ENCODE measurements around the gene ARSA.

DNA sequence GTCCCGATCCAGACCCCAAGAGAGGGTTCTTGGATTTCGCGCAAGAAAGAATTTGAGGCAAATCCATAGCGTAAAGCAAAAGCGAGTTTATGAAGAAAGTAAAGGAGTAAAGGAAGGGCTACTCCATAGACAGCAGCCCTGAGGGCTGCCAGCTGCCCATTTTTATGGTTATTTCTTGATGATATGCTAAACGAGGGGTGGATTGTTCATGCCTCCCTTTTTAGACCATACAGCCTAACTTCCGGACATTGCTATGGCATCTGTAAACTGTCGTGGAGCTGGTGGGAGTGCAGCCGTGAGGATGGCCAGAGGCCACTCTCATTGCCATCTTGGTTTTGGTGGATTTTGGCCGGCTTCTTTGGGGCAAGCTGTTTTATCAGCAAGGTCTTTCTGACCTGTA lies 25.3 kb upstream of the ARSA start:
- TF ChIP-seq, protein P1, sequence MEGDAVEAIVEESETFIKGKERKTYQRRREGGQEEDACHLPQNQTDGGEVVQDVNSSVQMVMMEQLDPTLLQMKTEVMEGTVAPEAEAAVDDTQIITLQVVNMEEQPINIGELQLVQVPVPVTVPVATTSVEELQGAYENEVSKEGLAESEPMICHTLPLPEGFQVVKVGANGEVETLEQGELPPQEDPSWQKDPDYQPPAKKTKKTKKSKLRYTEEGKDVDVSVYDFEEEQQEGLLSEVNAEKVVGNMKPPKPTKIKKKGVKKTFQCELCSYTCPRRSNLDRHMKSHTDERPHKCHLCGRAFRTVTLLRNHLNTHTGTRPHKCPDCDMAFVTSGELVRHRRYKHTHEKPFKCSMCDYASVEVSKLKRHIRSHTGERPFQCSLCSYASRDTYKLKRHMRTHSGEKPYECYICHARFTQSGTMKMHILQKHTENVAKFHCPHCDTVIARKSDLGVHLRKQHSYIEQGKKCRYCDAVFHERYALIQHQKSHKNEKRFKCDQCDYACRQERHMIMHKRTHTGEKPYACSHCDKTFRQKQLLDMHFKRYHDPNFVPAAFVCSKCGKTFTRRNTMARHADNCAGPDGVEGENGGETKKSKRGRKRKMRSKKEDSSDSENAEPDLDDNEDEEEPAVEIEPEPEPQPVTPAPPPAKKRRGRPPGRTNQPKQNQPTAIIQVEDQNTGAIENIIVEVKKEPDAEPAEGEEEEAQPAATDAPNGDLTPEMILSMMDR (IDR thresholded peaks at IDR 0.05; ENCODE audit: low read length) = no peak
- TF ChIP-seq EZH2 (IDR thresholded peaks at IDR 0.05; ENCODE audit: borderline replicate concordance, low read length) = no peak

All from OCI-LY1 (cell line).